Suprapubic skin (tissue), 4 donors: ENCODE measurements around the gene LGMN. TPM values are rescaled to one million over a fixed set of nuclear protein-coding genes. Genes with fewer than 3 reads are reported as not detected.

Experiments used
- DNase-seq, 2 donors: peaks; one replicate each; pipeline ENCODE4 v3.0.0-alpha.2; 2019; ENCODE audit warnings: low spot score in 2 of 2
- H3K27ac ChIP-seq: fragments of 200-600 bp; sonication (generic); one replicate; pipeline ENCODE4 v1.5.1; 2019
- H3K27me3 ChIP-seq: fragments of 200-600 bp; sonication (generic); one replicate; pipeline ENCODE4 v1.5.1; 2019
- H3K36me3 ChIP-seq: fragments of 200-600 bp; sonication (generic); one replicate; pipeline ENCODE4 v1.5.1; 2019
- H3K4me1 ChIP-seq: fragments of 200-600 bp; sonication (generic); one replicate; pipeline ENCODE4 v1.5.1; 2019
- H3K4me3 ChIP-seq: fragments of 200-600 bp; sonication (generic); one replicate; pipeline ENCODE4 v1.5.1; 2019; ENCODE audit warnings: mild to moderate bottlenecking
- H3K9me3 ChIP-seq: fragments of 200-600 bp; sonication (generic); one replicate; pipeline ENCODE4 v1.5.1; 2019
- CTCF ChIP-seq, 2 donors: fragments of 200-600 bp in 1 of 2; fragments of 450-650 bp in 1 of 2; sonication (generic) in 1 of 2; IDR thresholded peaks; one replicate each; pipeline ENCODE4 v1.5.1; 2016 to 2019; ENCODE audit warnings: antibody characterized with exemption in 2 of 2, mild to moderate bottlenecking in 1 of 2, moderate library complexity in 1 of 2
- EP300 ChIP-seq: sonication (generic); formaldehyde crosslinking; IDR thresholded peaks from one replicate; pipeline ENCODE4 v1.6.1; 2017; ENCODE audit warnings: antibody characterized with exemption
- POLR2A ChIP-seq, 2 donors: fragments of 450-650 bp; IDR thresholded peaks; one replicate each; pipeline ENCODE4 v1.6.1; 2017; ENCODE audit warnings: antibody characterized with exemption in 2 of 2, mild to moderate bottlenecking in 2 of 2, moderate library complexity in 2 of 2
- POLR2AphosphoS5 ChIP-seq, 3 donors: sonication (generic); formaldehyde crosslinking; IDR thresholded peaks; one replicate each; pipeline ENCODE4 v1.6.1; 2017; ENCODE audit warnings: antibody characterized with exemption in 3 of 3
- WGBS: methylation state at CpG from one replicate; pipeline ENCODE4 v1.1.5; 2018; 5-methylcytosine and 5-hydroxymethylcytosine counted together
- total RNA-seq, 4 donors: library from RNA; depleted of rRNA; stranded (reverse); fragments of >200 nt; gene quantifications; one replicate each; pipeline ENCODE4 v1.1.0, GENCODE V29; 2016

LGMN gene
- total RNA-seq, 4 donors from 2014 or later = 35.8 to 41.9 (median 39.2) TPM

GRCh38 chr14:92666251-92666650 lies 82.2 kb downstream of the LGMN start:
- H3K4me1 ChIP-seq = peaks cover 17% of the 10 kb centered on the region
- no peak overlapping the region for H3K27ac ChIP-seq
- no peak for TF ChIP-seq POLR2A (IDR thresholded peaks at IDR 0.05)
- no peak for TF ChIP-seq POLR2AphosphoS5 (IDR thresholded peaks at IDR 0.05)
- no peak for TF ChIP-seq CTCF (IDR thresholded peaks at IDR 0.05)
- no peak for TF ChIP-seq EP300
- 95% methylated on average over 8 of the region's 9 CpGs for WGBS
- no peak overlapping the region for H3K4me3 ChIP-seq
- H3K27me3 ChIP-seq = no peaks in the 10 kb centered on the region
- H3K36me3 ChIP-seq = peaks cover 11% of the 10 kb centered on the region
- DNase-seq = no peak
- no peaks in the 10 kb centered on the region for H3K9me3 ChIP-seq

- 63% methylated on average over 7 of the region's 8 CpGs for WGBS
- peaks cover 13% of the 10 kb centered on the region for H3K4me1 ChIP-seq
- no peak for DNase-seq
- no peak for TF ChIP-seq CTCF (IDR thresholded peaks at IDR 0.05)
- no peak for TF ChIP-seq POLR2A (IDR thresholded peaks at IDR 0.05)
- no peak for TF ChIP-seq EP300
- H3K9me3 ChIP-seq = no peaks in the 10 kb centered on the region
- H3K4me3 ChIP-seq = no peak overlapping the region
- no peaks in the 10 kb centered on the region for H3K27me3 ChIP-seq
- H3K27ac ChIP-seq = no peak overlapping the region
- H3K36me3 ChIP-seq = peaks cover 12% of the 10 kb centered on the region
Observed at GRCh38 chr14:92665661-92666110, 82.7 kb downstream of the LGMN start.

DNA sequence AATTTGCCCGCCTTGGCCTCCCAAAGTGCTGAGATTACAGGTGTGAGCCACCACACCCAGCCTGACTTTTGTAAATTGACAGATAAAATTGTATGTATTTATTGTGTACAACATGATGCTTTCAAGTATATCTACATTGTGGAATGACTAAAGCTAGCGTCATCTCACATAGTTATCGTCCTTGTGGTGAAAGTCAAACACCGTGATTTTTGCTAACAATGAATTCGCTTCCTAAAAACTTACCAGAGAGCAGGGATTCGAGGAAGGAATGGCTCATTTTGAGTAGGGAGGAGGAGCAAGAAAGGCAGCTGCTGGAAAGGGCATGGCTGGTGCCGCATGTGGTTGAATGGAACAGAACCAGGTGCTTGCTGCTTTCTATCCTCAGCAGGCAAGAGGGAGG lies 85.4 kb downstream of the LGMN start:
- DNase-seq = no peak
- TF ChIP-seq POLR2A (IDR thresholded peaks at IDR 0.05) (no peak), POLR2AphosphoS5 (IDR thresholded peaks at IDR 0.05) (no peak), CTCF (IDR thresholded peaks at IDR 0.05) (no peak), EP300 (no peak)
- H3K4me1 ChIP-seq = peaks cover 22% of the 10 kb centered on the region
- H3K4me3 ChIP-seq = no peak overlapping the region
- 92% methylated on average over 7 of the region's 7 CpGs for WGBS
- no peak overlapping the region for H3K27ac ChIP-seq
- H3K36me3 ChIP-seq = peaks cover 14% of the 10 kb centered on the region
- H3K9me3 ChIP-seq = no peaks in the 10 kb centered on the region
- H3K27me3 ChIP-seq = no peaks in the 10 kb centered on the region

DNA sequence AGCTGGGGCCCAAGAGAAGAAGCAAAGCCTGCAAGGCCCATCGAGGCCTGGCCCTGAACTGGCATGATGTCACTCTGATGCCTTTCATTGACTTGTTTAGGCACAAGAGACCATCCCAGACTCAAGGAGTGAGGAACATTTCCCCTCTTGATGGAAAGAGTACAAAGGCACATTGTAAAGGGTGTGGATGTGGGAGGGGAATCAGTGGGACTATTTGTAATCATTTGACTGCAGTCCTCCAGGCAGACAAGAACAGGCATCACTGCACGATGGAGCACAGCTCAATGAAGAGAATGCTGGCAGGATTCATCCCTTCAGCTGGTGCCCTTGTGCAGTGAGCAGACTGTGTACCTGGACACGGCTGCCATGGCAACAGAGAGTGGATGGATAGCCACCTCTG lies 87.9 kb downstream of the LGMN start:
- Histone ChIP-seq H3K4me3 (no peak overlapping the region), H3K4me1 (peaks cover 23% of the 10 kb centered on the region), H3K27me3 (no peaks in the 10 kb centered on the region), H3K36me3 (peaks cover 11% of the 10 kb centered on the region), H3K9me3 (no peaks in the 10 kb centered on the region), H3K27ac (no peak overlapping the region)
- WGBS = 66% methylated on average over 3 of the region's 3 CpGs
- TF ChIP-seq POLR2A (IDR thresholded peaks at IDR 0.05) (no peak), EP300 (no peak), CTCF (IDR thresholded peaks at IDR 0.05) (no peak), POLR2AphosphoS5 (IDR thresholded peaks at IDR 0.05) (no peak)
- DNase-seq = no peak

GRCh38 chr14:92659765-92660561 lies 88.5 kb downstream of the LGMN start:
- 70% methylated on average over 11 of the region's 11 CpGs for WGBS
- no peak for TF ChIP-seq POLR2AphosphoS5 (IDR thresholded peaks at IDR 0.05)
- TF ChIP-seq CTCF (IDR thresholded peaks at IDR 0.05) = no peak
- TF ChIP-seq EP300 = no peak
- no peak for TF ChIP-seq POLR2A (IDR thresholded peaks at IDR 0.05)
- DNase-seq = peak in 1 of 2 donors; percentile 77
- Histone ChIP-seq H3K4me3 (no peak overlapping the region), H3K27ac (peak overlapping the region; percentile 71), H3K9me3 (no peaks in the 10 kb centered on the region), H3K27me3 (no peaks in the 10 kb centered on the region), H3K4me1 (peaks cover 23% of the 10 kb centered on the region), H3K36me3 (peaks cover 11% of the 10 kb centered on the region)
